ENCODE measurements around the gene TNNT1. TPM values are rescaled to one million over a fixed set of nuclear protein-coding genes. Genes with fewer than 3 reads are reported as not detected.

The TNNT1 gene
- total and polyA plus RNA-seq, 9 donors, result 1.3 to 3.6 (median 2.7) TPM; not detected in 4

GRCh38 chr19:55134736-55135135, 14.3 kb downstream of the TNNT1 start:
- intact Hi-C loops (cut with DNase I), result no loop called here
- no peak for TF ChIP-seq EP300 (IDR thresholded peaks at IDR 0.05)
- TF ChIP-seq CTCF (IDR thresholded peaks at IDR 0.05), result no peak
- no peak for TF ChIP-seq POLR2A (IDR thresholded peaks at IDR 0.05)
- WGBS, 3 donors, result 11 to 20% (median 19%) methylated on average over 1 to 3 of the region's 3 CpGs
- Histone ChIP-seq H3K4me3 (no peak overlapping the region), H3K36me3 (no peaks in the 10 kb centered on the region), H3K27me3 (no peaks in the 10 kb centered on the region), H3K27ac (no peak overlapping the region), H3K4me1 (ENCODE audit: insufficient read depth) (no peaks in the 10 kb centered on the region), H3K9me3 (no peaks in the 10 kb centered on the region)
- no peak for DNase-seq

- intact Hi-C loops (cut with DNase I), result no loop called here
- Histone ChIP-seq H3K36me3 (no peaks in the 10 kb centered on the region), H3K27me3 (no peaks in the 10 kb centered on the region), H3K9me3 (no peaks in the 10 kb centered on the region), H3K27ac (no peak overlapping the region), H3K4me1 (ENCODE audit: insufficient read depth) (no peaks in the 10 kb centered on the region), H3K4me3 (no peak overlapping the region)
- TF ChIP-seq POLR2A (IDR thresholded peaks at IDR 0.05) (no peak), CTCF (IDR thresholded peaks at IDR 0.05) (no peak), EP300 (IDR thresholded peaks at IDR 0.05) (no peak)
- DNase-seq, result no peak
- 66 to 71% (median 70%) methylated on average over 25 of the region's 25 CpGs for whole genome bisulfite sequencing, 3 donors
These were observed 15.2 kb downstream of the TNNT1 start for GRCh38 chr19:55133639-55134444.

GRCh38 chr19:55132453-55133129, 16.4 kb downstream of the TNNT1 start:
- Histone ChIP-seq H3K4me3 (no peak overlapping the region), H3K4me1 (ENCODE audit: insufficient read depth) (no peaks in the 10 kb centered on the region), H3K36me3 (no peaks in the 10 kb centered on the region), H3K27ac (no peak overlapping the region), H3K27me3 (no peaks in the 10 kb centered on the region), H3K9me3 (no peaks in the 10 kb centered on the region)
- 24 to 59% (median 46%) methylated on average over 14 of the region's 14 CpGs for WGBS, 3 donors
- TF ChIP-seq POLR2A (IDR thresholded peaks at IDR 0.05), result no peak
- TF ChIP-seq EP300 (IDR thresholded peaks at IDR 0.05), result no peak
- no peak for TF ChIP-seq CTCF (IDR thresholded peaks at IDR 0.05)
- no peak for DNase-seq
- intact Hi-C loops (cut with DNase I), result no loop called here

- Histone ChIP-seq H3K4me3 (no peak overlapping the region), H3K4me1 (ENCODE audit: insufficient read depth) (no peaks in the 10 kb centered on the region), H3K27me3 (no peaks in the 10 kb centered on the region), H3K27ac (no peak overlapping the region), H3K9me3 (no peaks in the 10 kb centered on the region), H3K36me3 (no peaks in the 10 kb centered on the region)
- intact Hi-C loops (cut with DNase I), result no loop called here
- no peak for DNase-seq
- TF ChIP-seq POLR2A (IDR thresholded peaks at IDR 0.05) (no peak), EP300 (IDR thresholded peaks at IDR 0.05) (no peak), CTCF (IDR thresholded peaks at IDR 0.05) (no peak)
- WGBS, 3 donors, result 78 to 88% (median 84%) methylated on average over 16 of the region's 16 CpGs
These were observed 17.6 kb downstream of the TNNT1 start for GRCh38 chr19:55131421-55131820.
